AG04450 (cell line): ENCODE measurements around the gene KLHL25. TPM values are rescaled to one million over a fixed set of nuclear protein-coding genes. Genes with fewer than 3 reads are reported as not detected.

Experiments
- CTCF ChIA-PET: fragments of 300-600, 350-600 bp; formaldehyde crosslinking; extraction: SDS; loops from one replicate; lab custom pipeline; 2022; ENCODE audit warnings: antibody characterized with exemption, inconsistent platforms; lab: Charles Lee
- POLR2A ChIA-PET: fragments of 350-600 bp; formaldehyde crosslinking; extraction: SDS; loops from one replicate; lab custom pipeline; 2021; ENCODE audit warnings: antibody characterized with exemption, inconsistent platforms; lab: Yijun Ruan, JAX
- DNase-seq: peaks from one replicate; pipeline ENCODE4 v3.0.0-alpha.2; 2011; ENCODE audit warnings: low read depth, low spot score
- H3K27ac ChIP-seq: one replicate; pipeline ENCODE4 v1.5.1; 2012; ENCODE audit warnings: low read depth, low read length, control low read depth
- H3K27me3 ChIP-seq: one replicate; pipeline ENCODE4 v1.6.0; 2012; ENCODE audit warnings: low read length; ENCODE audit not compliant: control insufficient read depth, insufficient read depth
- H3K4me3 ChIP-seq: 2 replicates; pipeline ENCODE4 v1.5.1; 2011; ENCODE audit warnings: mild to moderate bottlenecking, low read depth, low read length, control low read depth
- H3K9me3 ChIP-seq: 2 replicates; pipeline ENCODE4 v1.5.1; 2012; ENCODE audit warnings: low read length; ENCODE audit not compliant: control insufficient read depth, insufficient read depth
- polyA plus RNA-seq: library from polyadenylated mRNA; depleted of rRNA; stranded (reverse); fragments of >200 nt; gene quantifications from 2 replicates; pipeline ENCODE4 v1.2.3, GENCODE V29; 2011
- TF ChIP-seq, protein P1 (sequence below): IDR thresholded peaks from 2 replicates; pipeline ENCODE4 v1.5.1; 2011; ENCODE audit warnings: low read depth, low read length, control low read depth, inconsistent platforms

Gene KLHL25
- polyA plus RNA-seq, 1 experiment = 2.9 TPM

DNA sequence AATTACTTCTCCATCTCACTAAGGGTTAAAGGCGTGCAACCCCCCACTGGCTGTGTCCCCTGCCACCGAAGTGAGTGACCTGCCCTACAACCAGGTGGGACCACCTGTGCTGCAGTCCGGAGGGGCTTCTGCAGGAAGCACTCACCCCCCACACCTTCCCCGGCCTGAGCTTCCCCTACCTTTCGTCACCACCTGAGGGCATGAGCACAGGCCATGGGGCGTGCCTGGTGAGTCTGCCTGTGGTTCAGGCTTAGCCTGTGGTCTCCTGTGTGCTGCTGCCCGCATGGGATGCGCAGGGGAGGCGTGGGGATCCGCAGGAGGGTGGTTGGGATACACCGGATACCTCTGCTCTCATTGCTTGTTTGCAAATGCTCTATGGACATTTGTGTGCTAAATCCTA lies 46.0 kb downstream of the KLHL25 start:
- no peak overlapping the region for H3K27ac ChIP-seq
- ChIA-PET CTCF (interaction anchor here (1.1 kb wide), 1 partner anchor 83 kb away, joined by 5 read pairs; no protein-coding TSS in a partner anchor), POLR2A (interaction anchor here (0.5 kb wide), 1 partner anchor 17 kb away, joined by 3 read pairs; no protein-coding TSS in a partner anchor)

DNA sequence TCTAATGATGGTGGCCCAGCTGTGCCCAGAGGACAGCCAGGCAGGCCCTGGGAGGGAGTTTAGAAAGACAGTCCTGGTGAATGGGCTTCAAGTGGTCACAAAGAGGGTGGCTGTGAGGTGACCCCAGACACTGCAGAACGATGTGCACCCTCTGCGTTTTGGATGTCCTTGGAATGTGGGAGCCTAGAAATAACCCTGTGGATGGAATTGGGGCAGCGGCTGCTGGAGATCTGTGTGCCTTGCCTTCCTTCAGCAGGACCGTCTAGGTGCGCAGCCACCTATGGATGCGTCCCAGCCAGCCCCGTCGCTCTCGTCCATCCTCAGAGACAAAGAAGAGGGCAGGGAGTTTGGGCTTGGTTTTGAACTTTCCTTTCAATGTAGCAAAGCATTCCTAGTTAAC lies 46.5 kb downstream of the KLHL25 start:
- CTCF ChIA-PET = no interaction called here
- H3K27me3 ChIP-seq = no peaks in the 10 kb centered on the region
- H3K27ac ChIP-seq = no peak overlapping the region
- no peak overlapping the region for H3K4me3 ChIP-seq
- POLR2A ChIA-PET = interaction anchor here (0.5 kb wide), 1 partner anchor 18 kb away, joined by 3 read pairs; no protein-coding TSS in a partner anchor
- TF ChIP-seq, protein P1, sequence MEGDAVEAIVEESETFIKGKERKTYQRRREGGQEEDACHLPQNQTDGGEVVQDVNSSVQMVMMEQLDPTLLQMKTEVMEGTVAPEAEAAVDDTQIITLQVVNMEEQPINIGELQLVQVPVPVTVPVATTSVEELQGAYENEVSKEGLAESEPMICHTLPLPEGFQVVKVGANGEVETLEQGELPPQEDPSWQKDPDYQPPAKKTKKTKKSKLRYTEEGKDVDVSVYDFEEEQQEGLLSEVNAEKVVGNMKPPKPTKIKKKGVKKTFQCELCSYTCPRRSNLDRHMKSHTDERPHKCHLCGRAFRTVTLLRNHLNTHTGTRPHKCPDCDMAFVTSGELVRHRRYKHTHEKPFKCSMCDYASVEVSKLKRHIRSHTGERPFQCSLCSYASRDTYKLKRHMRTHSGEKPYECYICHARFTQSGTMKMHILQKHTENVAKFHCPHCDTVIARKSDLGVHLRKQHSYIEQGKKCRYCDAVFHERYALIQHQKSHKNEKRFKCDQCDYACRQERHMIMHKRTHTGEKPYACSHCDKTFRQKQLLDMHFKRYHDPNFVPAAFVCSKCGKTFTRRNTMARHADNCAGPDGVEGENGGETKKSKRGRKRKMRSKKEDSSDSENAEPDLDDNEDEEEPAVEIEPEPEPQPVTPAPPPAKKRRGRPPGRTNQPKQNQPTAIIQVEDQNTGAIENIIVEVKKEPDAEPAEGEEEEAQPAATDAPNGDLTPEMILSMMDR = no peak
- no peak for DNase-seq
- no peaks in the 10 kb centered on the region for H3K9me3 ChIP-seq

More for the DNA sequence above, 46.0 kb downstream of the KLHL25 start:
- no peak overlapping the region for H3K4me3 ChIP-seq
- DNase-seq = no peak
- TF ChIP-seq, protein P1 = no peak
- no peaks in the 10 kb centered on the region for H3K27me3 ChIP-seq
- no peaks in the 10 kb centered on the region for H3K9me3 ChIP-seq

DNA sequence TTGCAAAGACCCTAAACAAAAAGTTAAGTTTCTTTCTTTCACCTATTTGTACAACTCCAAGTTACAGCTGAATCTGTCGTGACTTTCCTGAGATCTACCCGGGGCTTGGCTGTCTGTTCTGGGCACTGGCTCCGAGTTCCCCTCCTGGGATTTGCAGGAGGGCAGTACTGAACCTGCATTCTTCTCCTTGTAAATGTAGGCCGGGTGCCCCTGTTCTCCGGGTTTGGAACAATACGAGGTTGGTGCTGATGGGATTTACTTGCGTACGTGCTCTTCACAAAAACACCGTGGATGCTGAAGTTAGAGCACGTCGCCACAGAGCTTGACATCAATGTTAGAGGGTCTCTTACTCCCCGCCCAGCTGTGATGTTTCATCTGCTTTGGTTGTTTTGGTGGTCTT lies 48.1 kb downstream of the KLHL25 start:
- no peaks in the 10 kb centered on the region for H3K27me3 ChIP-seq
- TF ChIP-seq, protein P1 = no peak
- no peak for DNase-seq
- no peak overlapping the region for H3K27ac ChIP-seq
- H3K9me3 ChIP-seq = no peaks in the 10 kb centered on the region
- CTCF ChIA-PET = no interaction called here
- POLR2A ChIA-PET = no interaction called here
- H3K4me3 ChIP-seq = no peak overlapping the region

DNA sequence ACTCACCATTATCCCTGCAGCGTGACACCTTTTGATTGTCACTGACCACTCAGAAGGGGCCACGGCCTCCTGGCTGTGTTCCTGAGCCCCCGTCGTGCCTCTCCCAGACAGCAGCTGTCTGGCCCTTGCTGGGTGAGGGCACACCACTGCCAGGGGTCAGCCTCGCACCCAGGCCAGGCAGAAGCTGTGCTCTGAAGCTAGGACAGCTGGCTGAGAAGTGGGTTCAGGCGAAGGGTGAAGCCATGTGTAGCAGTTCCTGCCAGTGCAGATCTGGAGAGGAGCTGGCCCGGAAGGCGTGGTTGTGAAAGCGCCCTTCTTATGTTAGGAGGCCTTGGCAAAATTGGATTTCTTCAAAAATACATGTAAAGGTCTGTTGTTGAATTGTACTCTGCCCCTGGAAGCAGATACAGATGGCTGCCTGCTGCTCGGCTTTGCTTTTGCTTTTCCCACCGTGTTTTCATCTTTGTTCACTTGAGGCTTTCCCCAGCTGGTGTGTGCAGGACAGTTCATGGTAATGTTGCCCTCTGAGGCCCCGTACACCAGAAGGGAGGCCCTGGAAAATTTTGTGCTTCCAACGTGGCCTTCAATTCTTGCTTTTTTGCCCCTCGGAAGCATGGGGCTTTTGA lies 49.1 kb downstream of the KLHL25 start:
- POLR2A ChIA-PET = no interaction called here
- H3K9me3 ChIP-seq = no peaks in the 10 kb centered on the region; the same call in 1 of the 2 replicates
- CTCF ChIA-PET = no interaction called here
- TF ChIP-seq, protein P1 = no peak
- no peak overlapping the region for H3K4me3 ChIP-seq
- no peaks in the 10 kb centered on the region for H3K27me3 ChIP-seq
- DNase-seq = no peak
- H3K27ac ChIP-seq = no peak overlapping the region

DNA sequence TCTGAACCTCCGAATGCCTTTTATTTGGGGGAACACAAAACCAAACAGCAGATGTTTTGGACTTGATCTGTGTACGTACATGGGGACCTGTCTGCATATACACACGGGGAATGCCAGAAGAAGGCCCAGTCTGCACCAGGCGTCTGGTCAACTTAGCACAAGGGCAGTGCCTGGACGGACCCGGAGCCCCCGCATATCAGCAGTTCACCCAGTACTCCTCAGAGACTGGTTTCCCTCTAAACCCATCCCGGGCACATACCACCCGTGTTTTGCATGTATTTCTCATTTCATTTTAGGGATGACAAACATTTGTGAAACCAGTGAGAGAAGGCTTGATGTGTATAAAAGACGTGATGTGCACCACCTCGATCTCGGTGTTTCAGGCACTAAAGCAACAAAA lies 49.7 kb downstream of the KLHL25 start:
- ChIA-PET POLR2A (no interaction called here), CTCF (no interaction called here)
- Histone ChIP-seq H3K27me3 (no peaks in the 10 kb centered on the region), H3K4me3 (no peak overlapping the region), H3K27ac (no peak overlapping the region), H3K9me3 (no peaks in the 10 kb centered on the region; the same call in 1 of the 2 replicates)
- TF ChIP-seq, protein P1 = no peak
- no peak for DNase-seq
